Panc1 (cell line): ENCODE results near the gene ZFC3H1.

ENCODE experiments used
- POLR2AphosphoS5 ChIP-seq: IDR thresholded peaks from 2 replicates; pipeline ENCODE4 v1.6.1; 2012; ENCODE audit warnings: mild to moderate bottlenecking, low read depth, low read length, moderate library complexity
- REST ChIP-seq, 2 experiments: IDR thresholded peaks; 2 replicates each; pipeline ENCODE4 v1.6.1; 2011 to 2012; ENCODE audit warnings: low read depth in 2 of 2, control low read depth in 1 of 2, low read length in 1 of 2, mild to moderate bottlenecking in 1 of 2, moderate library complexity in 1 of 2; ENCODE audit not compliant: insufficient read depth in 1 of 2
- TF ChIP-seq, protein P1 (sequence below): fragments of 450-650 bp; IDR thresholded peaks from 2 replicates; pipeline ENCODE4 v1.5.1; 2017; ENCODE audit warnings: mild to moderate bottlenecking

GRCh38 chr12:71666259-71666658, 2.6 kb upstream of the ZFC3H1 start:
- TF ChIP-seq, protein P1, sequence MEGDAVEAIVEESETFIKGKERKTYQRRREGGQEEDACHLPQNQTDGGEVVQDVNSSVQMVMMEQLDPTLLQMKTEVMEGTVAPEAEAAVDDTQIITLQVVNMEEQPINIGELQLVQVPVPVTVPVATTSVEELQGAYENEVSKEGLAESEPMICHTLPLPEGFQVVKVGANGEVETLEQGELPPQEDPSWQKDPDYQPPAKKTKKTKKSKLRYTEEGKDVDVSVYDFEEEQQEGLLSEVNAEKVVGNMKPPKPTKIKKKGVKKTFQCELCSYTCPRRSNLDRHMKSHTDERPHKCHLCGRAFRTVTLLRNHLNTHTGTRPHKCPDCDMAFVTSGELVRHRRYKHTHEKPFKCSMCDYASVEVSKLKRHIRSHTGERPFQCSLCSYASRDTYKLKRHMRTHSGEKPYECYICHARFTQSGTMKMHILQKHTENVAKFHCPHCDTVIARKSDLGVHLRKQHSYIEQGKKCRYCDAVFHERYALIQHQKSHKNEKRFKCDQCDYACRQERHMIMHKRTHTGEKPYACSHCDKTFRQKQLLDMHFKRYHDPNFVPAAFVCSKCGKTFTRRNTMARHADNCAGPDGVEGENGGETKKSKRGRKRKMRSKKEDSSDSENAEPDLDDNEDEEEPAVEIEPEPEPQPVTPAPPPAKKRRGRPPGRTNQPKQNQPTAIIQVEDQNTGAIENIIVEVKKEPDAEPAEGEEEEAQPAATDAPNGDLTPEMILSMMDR: no peak
- no peak for TF ChIP-seq REST (IDR thresholded peaks at IDR 0.05; ENCODE audit: insufficient read depth in 1 of 2, low read depth in 2 of 2, low read length in 1 of 2)
- TF ChIP-seq POLR2AphosphoS5: no peak
